Stomach (tissue), 9 donors: Measurements from ENCODE around the gene GLB1L3. TPM values are rescaled to one million over a fixed set of nuclear protein-coding genes. Genes with fewer than 3 reads are reported as not detected.
A peak's percentile ranks its signal among the peaks of the same experiment; 100 is the strongest.

Experiments used
- DNase-seq, 2 donors: peaks; one replicate each; pipeline versions ENCODE4 v3.0.0 to v3.0.0-alpha.2; 2013 to 2019
- H3K27ac ChIP-seq, 5 donors: fragments of 200-600 bp in 4 of 5; sonication (generic) in 4 of 5; one replicate each; pipeline ENCODE4 v1.5.1; 2013 to 2019; ENCODE audit warnings: mild to moderate bottlenecking in 1 of 5, moderate library complexity in 1 of 5
- H3K27me3 ChIP-seq, 3 donors: fragments of 200-600 bp; sonication (generic); one replicate each; pipeline ENCODE4 v1.5.1; 2017 to 2019; ENCODE audit warnings: mixed run types in 1 of 3
- H3K36me3 ChIP-seq, 4 donors: fragments of 200-600 bp; sonication (generic); 1 replicate in 3 of 4; 2 replicates in 1 of 4; pipeline ENCODE4 v1.5.1; 2016 to 2019
- H3K4me1 ChIP-seq, 4 donors: fragments of 200-600 bp; sonication (generic); one replicate each; pipeline ENCODE4 v1.5.1; 2016 to 2019
- H3K4me3 ChIP-seq, 4 donors: fragments of 200-600 bp; sonication (generic) in 3 of 4; one replicate each; pipeline ENCODE4 v1.5.1; 2016 to 2019; ENCODE audit warnings: mild to moderate bottlenecking in 1 of 4
- H3K9me3 ChIP-seq, 4 donors: fragments of 200-600 bp; sonication (generic); one replicate each; pipeline ENCODE4 v1.5.1; 2016 to 2019
- EP300 ChIP-seq: sonication (generic); formaldehyde crosslinking; IDR thresholded peaks from one replicate; pipeline ENCODE4 v1.6.1; 2017; ENCODE audit warnings: antibody characterized with exemption
- POLR2A ChIP-seq, 4 donors: fragments of 450-650 bp; IDR thresholded peaks; one replicate each; pipeline ENCODE4 v1.6.1; 2016; ENCODE audit warnings: antibody characterized with exemption in 4 of 4, control low read depth in 2 of 4, mild to moderate bottlenecking in 1 of 4, moderate library complexity in 1 of 4
- POLR2AphosphoS5 ChIP-seq, 3 donors: sonication (generic); formaldehyde crosslinking; IDR thresholded peaks; one replicate each; pipeline ENCODE4 v1.6.1; 2016; ENCODE audit warnings: antibody characterized with exemption in 3 of 3
- WGBS, 5 donors: extraction: QIAGEN DNeasy Blood & Tissue Kit in 3 of 5; methylation state at CpG; one replicate each; pipeline versions ENCODE4 v1.1.5 to v1.1.7; 2013 to 2018; 5-methylcytosine and 5-hydroxymethylcytosine counted together
- intact Hi-C: fragments of 100-400 bp; cut with DNase I; formaldehyde crosslinking; loops from one replicate; pipeline ENCODE4 v1.15.1; 2023; ENCODE audit warnings: low total_unique reads
- polyA plus RNA-seq, 3 donors: library from polyadenylated mRNA; stranded (reverse); fragments of 200-250 nt; gene quantifications; one replicate each; pipeline ENCODE4 v1.2.3, GENCODE V29; 2013
- total RNA-seq, 5 donors: library from RNA; depleted of rRNA; stranded (reverse); fragments of >200 nt; gene quantifications; one replicate each; pipeline versions ENCODE4 v1.1.0 to v1.2.3, GENCODE V29; 2014 to 2016
- TF ChIP-seq, protein P1 (sequence below), 7 experiments: fragments of 450-650 bp in 4 of 7; fragments of 200-600 bp in 3 of 7; sonication (generic) in 3 of 7; IDR thresholded peaks; one replicate each; pipeline ENCODE4 v1.5.1; 2016 to 2019; ENCODE audit warnings: antibody characterized with exemption in 7 of 7, control low read depth in 2 of 7, mild to moderate bottlenecking in 1 of 7
- donor health status: healthy with polysubstance abuse.
- donor health status: Bipolar disorder and iron deficiency.
- donor health status: healthy.

GLB1L3 gene
- total and polyA plus RNA-seq, 8 donors: 0.08 TPM; not detected in 7

DNA sequence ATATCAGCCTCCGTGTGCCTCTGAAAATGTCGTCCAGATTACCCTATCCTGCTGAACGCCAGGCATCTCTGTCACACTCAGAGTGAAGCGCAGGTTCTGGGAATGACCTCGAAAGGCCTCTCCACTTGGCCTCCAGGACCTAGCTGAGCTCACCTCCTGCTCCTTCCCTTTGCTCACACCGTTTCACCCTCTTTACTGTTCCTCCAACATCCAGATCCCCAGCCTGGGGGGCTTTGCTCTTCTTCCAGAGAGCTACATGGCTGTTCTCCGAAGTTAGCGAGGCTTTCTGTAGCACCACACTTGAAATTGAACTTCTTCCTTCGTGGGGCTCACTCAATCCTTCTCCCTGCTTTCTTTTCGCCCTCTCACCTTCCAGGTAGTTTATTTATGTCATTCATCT is 83.5 kb downstream of the GLB1L3 start:
- no peak overlapping the region for H3K27ac ChIP-seq
- no peak for DNase-seq

DNA sequence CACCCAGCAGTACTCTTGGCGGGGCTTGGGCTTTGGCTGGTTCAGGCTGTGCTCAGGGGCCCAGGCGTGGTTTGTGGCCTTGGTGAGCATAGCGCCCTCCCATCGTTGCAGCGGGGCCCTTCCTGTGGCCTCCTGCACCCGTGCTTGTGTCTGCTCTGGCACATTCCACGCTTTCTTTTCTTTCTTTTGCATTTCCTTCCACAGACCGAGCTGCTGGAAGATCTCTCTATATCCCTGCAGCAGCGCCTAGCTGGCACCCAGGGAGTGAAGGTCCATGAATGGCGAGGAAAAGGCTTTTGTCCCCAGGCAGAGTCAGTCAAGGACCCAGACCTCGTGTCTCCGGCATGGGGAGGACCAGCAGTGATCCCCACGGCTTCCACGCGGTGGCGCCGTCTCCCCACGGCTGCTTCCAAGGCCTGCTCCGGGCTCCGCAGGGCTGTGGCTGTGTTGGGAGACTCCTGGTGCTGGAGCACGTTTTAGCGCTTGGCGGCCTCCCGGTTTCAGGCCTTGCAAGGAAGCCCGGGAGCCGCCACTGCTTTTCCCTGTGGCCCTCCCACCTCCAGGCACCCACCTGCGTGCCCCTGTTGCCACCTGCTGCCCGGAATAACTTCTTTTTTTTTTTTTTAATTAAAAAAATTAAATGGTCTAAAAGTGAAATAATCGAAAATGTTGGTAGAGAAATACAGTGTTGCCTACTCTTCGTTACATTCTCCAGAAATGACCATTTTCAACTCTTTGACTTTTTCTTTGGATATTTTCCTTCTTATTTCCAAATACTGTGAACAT is 84.1 kb downstream of the GLB1L3 start:
- TF ChIP-seq POLR2AphosphoS5 (IDR thresholded peaks at IDR 0.05) (peak in 1 of 3 donors; percentile 49), POLR2A (IDR thresholded peaks at IDR 0.05) (no peak), EP300 (no peak)
- TF ChIP-seq, protein P1, sequence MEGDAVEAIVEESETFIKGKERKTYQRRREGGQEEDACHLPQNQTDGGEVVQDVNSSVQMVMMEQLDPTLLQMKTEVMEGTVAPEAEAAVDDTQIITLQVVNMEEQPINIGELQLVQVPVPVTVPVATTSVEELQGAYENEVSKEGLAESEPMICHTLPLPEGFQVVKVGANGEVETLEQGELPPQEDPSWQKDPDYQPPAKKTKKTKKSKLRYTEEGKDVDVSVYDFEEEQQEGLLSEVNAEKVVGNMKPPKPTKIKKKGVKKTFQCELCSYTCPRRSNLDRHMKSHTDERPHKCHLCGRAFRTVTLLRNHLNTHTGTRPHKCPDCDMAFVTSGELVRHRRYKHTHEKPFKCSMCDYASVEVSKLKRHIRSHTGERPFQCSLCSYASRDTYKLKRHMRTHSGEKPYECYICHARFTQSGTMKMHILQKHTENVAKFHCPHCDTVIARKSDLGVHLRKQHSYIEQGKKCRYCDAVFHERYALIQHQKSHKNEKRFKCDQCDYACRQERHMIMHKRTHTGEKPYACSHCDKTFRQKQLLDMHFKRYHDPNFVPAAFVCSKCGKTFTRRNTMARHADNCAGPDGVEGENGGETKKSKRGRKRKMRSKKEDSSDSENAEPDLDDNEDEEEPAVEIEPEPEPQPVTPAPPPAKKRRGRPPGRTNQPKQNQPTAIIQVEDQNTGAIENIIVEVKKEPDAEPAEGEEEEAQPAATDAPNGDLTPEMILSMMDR (IDR thresholded peaks at IDR 0.05): peak in 5 of 7 experiments; percentile 76 to 94 (median 81)
- no peak overlapping the region for H3K4me3 ChIP-seq
- H3K4me1 ChIP-seq: peaks cover 0 to 10% (median 6%) of the 10 kb centered on the region in 4 donors
- H3K9me3 ChIP-seq: no peaks in the 10 kb centered on the region
- H3K27ac ChIP-seq: no peak overlapping the region
- WGBS, 5 donors: 23 to 34% (median 24%) methylated on average over 26 to 30 of the region's 30 CpGs
- intact Hi-C loops: no loop called here
- H3K36me3 ChIP-seq: no peaks in the 10 kb centered on the region
- H3K27me3 ChIP-seq: peaks cover 0 to 19% (median 0%) of the 10 kb centered on the region in 3 donors
- DNase-seq: peak; percentile 87 to 93

More for the DNA sequence above, 83.5 kb downstream of the GLB1L3 start:
- Histone ChIP-seq H3K9me3 (no peaks in the 10 kb centered on the region), H3K27me3 (peaks cover 0 to 19% (median 0%) of the 10 kb centered on the region in 3 donors), H3K4me1 (peaks cover 0 to 10% (median 6%) of the 10 kb centered on the region in 4 donors), H3K4me3 (no peak overlapping the region), H3K36me3 (no peaks in the 10 kb centered on the region)
- 87 to 90% (median 89%) methylated on average over 9 to 10 of the region's 10 CpGs for WGBS, 5 donors
- intact Hi-C loops: no loop called here
- TF ChIP-seq EP300 (no peak), POLR2A (IDR thresholded peaks at IDR 0.05) (no peak), POLR2AphosphoS5 (IDR thresholded peaks at IDR 0.05) (no peak)
- TF ChIP-seq, protein P1 (IDR thresholded peaks at IDR 0.05): no peak

DNA sequence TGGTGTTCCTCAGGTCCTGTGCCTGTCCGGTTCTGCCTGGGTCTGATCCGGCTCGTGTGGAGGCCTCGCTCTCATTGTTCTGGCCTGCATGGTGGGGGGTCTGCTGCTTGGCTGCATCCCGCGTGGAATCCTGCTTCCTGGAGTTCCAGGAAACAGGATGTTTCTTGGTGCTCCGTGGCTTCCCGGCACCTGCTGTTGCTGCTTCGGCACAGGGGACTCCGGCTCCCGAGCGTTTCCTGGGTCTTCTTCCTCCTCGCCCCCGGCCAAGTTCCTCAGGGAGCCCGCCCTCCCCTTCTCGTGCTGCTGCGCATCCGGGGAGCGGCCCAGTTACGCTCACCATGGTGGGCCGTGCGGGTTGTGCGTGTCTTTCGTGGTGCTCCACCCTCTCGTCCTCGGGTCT is 85.5 kb downstream of the GLB1L3 start:
- WGBS, 5 donors: 81 to 86% (median 82%) methylated on average over 26 of the region's 26 CpGs
- Histone ChIP-seq H3K36me3 (no peaks in the 10 kb centered on the region), H3K4me3 (no peak overlapping the region), H3K27ac (no peak overlapping the region), H3K9me3 (no peaks in the 10 kb centered on the region), H3K27me3 (peaks cover 0 to 19% (median 0%) of the 10 kb centered on the region in 3 donors), H3K4me1 (peaks cover 0 to 10% (median 6%) of the 10 kb centered on the region in 4 donors)
- intact Hi-C loops: no loop called here
- no peak for DNase-seq
- TF ChIP-seq POLR2AphosphoS5 (IDR thresholded peaks at IDR 0.05) (no peak), POLR2A (IDR thresholded peaks at IDR 0.05) (no peak), EP300 (no peak)
- TF ChIP-seq, protein P1 (IDR thresholded peaks at IDR 0.05): no peak

DNA sequence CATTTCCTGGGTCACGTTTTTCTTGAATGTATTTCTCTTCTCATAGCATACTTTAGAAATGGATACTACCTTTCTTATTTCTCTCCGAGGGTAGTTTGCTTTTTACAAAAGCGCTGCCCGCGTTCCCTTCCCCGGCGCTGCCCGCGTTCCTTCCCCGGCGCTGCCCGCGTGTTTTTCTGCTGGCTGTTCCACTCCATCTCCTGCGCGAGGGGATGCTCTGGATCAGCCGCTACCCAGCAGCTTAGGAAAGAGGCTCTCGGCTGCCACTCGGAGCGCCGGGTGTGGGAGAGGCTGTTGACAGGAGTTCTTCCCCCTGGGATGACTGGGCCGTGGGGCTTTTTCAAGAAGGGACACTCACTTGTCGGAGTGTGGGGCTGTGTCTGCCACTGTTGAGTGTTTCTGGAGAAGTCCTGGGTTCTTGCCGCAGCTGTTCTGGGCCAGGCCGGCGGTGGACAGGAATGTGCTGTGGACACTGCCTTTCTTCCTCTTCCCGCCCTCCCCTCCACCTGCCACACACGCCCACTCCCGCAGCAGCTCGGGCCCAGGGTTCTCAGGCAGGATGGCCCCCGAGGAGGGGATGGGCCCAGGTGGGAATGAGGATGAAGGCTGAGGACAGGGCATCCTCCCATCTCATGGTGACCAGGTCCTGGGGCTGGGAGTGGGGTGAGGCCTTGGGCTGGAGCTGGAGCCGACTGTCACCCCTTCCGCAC is 86.2 kb downstream of the GLB1L3 start:
- Histone ChIP-seq H3K27ac (no peak overlapping the region), H3K4me3 (no peak overlapping the region), H3K9me3 (no peaks in the 10 kb centered on the region), H3K36me3 (no peaks in the 10 kb centered on the region), H3K4me1 (peaks cover 0 to 10% (median 6%) of the 10 kb centered on the region in 4 donors), H3K27me3 (peaks cover 0 to 19% (median 0%) of the 10 kb centered on the region in 3 donors)
- DNase-seq: no peak
- 87 to 91% (median 89%) methylated on average over 31 to 32 of the region's 32 CpGs for WGBS, 5 donors
- TF ChIP-seq EP300: no peak
- TF ChIP-seq POLR2AphosphoS5 (IDR thresholded peaks at IDR 0.05): no peak
- no peak for TF ChIP-seq POLR2A (IDR thresholded peaks at IDR 0.05)
- TF ChIP-seq, protein P1 (IDR thresholded peaks at IDR 0.05): no peak
- intact Hi-C loops: no loop called here
